GM18907 (cell line): Measurements from ENCODE around the gene LRCH3.

Source experiments
- ATAC-seq: cut with Tn5 transposase; IDR thresholded peaks from one replicate; pipeline ENCODE4 v1.9.1; 2021; ENCODE audit warnings: mild to moderate bottlenecking, moderate library complexity; ENCODE audit not compliant: unreplicated experiment

Gene LRCH3

DNA sequence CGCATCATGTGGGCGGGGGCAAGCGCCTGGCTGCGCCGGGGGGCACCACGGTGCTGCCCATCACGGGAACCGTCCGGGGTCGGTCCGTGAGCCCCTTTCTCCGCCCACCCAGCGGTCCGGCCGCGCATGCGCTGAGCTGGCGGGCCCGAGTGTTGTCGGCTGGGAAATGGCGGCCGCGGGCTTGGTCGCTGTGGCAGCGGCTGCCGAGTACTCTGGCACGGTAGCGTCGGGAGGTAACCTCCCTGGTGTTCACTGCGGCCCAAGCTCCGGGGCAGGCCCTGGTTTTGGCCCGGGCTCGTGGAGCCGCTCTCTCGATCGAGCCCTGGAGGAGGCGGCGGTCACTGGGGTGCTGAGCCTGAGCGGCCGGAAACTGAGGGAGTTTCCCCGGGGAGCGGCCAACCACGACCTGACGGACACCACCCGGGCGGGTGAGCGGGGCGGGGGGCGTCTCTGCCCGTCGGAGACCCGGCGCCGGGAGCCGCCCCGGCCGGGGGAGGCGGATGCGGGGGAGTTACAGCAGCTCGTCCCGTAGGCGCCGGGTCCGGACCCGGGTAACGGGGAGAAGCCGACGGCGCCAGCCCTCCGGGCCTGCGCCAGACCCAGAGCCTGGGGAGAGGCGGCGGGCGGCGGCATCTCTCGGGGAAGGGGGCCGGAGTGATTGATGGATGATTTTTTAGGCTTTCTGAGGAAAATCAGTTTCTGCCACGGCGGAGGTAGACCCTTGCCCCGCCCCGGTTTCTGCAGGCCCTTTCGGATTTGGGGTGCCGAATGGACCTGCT is at the start of gene LRCH3:
LRCH3 (plus strand) TSS at position 142 of the 779 bp plus-strand sequence; CDS start at position 167, 25 bp downstream.
- peak; percentile 86 for ATAC-seq

DNA sequence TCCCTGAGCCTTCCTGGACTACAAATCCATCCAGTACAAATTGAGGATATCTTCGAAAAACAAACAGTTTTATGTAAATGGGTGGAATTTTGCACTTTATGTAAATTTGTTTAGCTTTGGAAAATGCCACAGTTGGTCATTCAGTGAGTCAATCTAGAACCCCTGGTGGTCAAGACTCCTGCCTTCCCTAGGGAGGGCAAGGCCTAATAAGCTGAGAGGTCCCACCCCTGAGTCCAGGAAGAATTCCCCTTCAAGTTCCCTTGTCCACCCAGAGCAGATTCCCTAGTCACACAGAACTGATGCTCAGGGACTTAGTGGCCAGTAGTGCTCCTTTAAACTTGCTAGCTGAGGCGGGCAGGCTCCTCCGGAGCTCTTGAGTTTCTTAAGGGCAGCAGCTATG is 48.3 kb upstream of the LRCH3 start:
- no peak for ATAC-seq

DNA sequence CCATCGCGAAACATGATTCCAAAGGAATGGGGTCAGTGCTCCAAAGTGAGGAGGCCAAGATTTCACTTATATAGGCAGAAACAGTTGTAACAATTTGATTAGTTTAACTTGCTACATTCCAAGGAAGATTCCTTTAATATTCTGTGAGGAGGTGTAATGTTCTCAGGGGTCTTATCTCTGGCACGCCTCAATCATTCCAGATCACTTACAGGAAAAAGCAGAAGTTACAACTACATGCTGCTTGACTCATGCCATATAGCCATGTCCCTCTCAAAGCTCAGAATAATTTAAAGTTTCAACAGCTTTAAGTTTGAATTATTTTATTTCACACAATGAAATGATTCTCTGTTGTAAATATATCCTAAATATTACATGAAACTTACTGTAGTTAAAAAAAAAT is 44.8 kb upstream of the LRCH3 start:
- no peak for ATAC-seq

DNA sequence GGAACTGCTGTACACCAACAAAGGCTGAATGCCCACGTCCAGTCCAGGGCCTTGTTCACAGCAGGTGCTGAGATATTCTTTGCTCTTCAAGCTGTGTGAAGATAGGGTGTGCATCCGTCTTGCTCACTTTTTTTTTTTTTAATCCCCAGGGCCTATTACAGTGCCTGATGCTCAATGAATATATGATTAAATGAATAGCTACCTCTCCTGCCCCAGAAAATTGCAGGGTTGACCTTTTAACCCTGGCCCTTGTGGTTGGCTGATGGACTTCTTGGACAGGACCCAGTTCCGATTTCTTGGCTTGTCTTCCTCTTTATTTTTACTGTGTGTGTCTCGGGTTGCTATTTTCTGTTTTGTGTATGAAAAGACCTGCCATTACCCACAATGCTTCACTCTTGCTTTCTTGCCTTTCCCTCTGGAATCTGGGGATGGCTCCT is 44.2 kb upstream of the LRCH3 start:
- ATAC-seq = no peak

DNA sequence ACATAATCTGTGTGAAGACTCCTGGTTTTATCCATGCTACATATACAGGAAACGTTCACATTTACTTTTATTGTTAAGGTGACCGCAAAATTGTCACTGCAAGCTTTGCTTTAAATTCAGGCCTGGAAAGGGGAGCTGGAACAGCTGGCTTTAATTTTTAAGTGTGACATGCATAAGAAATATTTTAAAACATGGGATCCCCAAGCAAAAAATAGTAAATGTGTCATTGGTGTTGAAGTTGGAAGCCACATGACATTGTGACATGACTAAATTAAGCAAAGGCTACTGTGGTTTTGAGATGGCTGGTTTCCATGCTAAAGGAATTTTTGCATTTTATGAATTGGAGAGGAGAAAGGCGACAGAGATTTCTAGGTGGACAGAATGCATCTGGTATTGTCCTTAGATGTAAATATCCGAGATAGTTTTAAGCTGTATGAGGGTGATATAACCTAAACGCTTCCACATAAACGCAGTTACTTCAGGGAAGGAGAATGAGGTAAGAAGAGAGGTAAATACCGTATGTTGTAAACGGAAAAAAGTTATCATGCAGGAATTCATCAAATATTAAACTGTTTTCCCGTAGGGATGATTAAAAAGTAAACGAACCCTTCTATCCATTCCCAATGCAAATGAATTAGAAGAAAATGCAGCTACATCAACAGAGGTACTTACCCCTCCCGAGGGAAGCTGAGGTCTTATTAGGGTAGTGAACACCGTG is 42.3 kb upstream of the LRCH3 start:
- no peak for ATAC-seq

DNA sequence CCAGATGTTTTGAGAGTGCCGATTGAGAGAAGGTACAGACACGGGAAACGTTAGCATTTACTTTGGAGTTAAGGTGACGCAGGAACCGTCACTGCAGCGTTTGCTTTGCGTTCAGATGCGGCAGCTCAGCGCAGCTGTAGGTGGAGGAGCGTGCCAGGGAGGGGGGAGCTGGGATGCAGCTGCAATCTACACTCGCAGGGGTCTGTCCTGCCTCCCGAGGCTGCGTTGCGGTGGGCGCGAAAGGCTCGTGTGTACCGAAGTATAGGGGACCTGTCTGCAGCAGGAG is 41.8 kb upstream of the LRCH3 start:
- peak; percentile 44 for ATAC-seq

DNA sequence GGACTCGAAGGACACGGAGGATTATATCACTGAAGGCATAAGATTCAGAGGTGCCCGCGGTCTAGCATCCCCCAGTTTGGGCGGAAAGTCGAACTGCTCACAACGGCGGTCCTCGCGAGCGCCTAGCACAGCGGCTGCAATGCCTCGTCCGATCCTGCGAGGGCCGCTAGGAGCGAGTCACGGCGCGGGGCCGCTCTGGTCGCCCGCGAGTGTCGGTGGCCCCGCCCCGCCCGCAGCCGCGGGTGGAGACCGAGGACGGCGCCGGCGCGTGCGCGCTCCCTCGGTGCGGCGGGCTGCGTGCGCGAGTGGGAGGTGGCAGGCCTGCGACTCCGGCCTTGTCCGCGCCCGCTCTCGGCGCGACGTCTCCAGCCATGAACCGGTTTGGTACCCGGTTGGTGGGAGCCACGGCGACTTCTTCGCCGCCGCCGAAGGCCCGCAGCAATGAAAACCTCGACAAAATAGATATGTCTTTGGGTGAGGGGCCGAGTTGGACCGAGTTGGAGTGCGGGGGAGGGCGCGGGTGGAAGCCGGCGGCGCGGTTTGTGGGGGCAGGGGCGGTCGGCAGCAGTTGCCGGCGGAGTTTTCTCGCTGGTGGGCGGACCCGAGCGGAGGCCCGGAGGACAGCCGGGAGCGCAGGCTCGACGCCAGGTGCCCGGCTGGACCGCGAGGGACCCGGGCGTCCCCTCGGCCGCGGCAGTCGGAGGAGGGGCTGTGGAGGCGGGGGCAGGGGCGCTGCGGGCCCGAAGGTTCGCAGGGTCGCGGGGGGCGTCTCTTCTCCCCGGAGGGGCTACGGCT is 41.3 kb upstream of the LRCH3 start, which contains the start of gene FYTTD1:
FYTTD1 (plus strand) TSS at position 283 of the 795 bp plus-strand sequence; CDS start at position 372, 89 bp downstream.
- peak; percentile 77 for ATAC-seq

DNA sequence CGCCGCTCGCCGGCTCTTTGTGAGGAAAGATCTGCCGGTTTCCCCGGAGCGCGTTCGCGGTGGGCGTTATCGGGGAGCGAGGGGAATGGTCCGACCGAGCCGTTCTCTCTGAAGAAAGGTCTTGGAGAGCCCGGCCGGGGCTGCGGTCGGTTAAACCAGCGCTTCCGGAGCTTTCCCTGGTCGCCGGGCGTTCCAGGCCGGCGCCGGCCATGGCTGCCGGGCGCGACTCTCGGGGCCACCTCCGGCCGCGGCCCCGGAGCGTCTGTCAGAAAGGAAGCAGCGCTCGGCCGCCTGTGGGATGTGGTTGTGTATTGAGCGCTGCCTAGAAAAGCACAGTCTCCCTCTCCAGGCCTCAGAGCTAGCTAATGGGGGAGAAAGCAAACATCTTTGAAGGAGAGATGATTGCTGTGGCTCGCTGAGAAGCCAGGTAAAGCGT is 40.6 kb upstream of the LRCH3 start:
- peak; percentile 56 for ATAC-seq

DNA sequence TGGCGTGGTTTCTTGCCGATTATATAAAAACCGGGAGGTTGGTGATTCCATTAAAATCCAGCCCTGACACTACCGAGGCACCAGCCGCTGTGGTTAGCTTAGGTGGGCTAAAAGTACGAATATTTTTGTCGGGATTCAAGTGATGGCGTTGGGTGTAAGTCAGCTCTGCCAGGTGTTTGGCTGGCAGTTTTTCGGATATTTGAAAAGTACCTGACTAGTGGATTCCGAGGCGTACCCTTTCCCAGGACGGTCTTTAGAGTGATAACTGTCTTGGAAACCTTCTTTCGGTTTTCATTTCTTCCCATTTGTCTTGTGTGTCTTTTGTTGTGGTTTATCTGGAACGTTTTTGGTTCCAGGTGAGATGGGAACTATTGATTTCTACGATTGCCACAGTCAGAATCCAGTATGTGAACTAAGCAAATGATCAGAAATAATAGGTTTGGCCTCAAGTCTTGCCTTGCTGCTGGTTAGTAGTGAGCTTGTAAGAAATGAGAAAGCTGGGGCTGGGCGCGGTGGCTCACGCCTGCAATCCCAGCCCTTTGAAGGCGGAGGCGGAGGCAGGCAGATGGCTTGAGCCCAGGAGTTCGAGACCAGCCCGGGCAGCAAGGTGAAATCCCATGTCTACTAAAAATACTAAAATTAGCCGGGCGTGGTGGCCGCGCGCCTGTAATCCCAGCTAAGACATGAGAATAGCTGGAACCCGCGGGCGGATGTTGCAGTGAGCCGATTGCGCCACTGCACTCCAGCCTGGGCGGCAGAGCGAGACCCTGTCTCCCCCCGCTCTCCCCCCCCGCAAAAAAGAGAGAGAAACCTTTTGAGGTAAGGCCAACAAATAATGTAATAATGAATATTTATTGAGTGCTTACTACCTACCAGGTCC is 40.0 kb upstream of the LRCH3 start:
- ATAC-seq = no peak

DNA sequence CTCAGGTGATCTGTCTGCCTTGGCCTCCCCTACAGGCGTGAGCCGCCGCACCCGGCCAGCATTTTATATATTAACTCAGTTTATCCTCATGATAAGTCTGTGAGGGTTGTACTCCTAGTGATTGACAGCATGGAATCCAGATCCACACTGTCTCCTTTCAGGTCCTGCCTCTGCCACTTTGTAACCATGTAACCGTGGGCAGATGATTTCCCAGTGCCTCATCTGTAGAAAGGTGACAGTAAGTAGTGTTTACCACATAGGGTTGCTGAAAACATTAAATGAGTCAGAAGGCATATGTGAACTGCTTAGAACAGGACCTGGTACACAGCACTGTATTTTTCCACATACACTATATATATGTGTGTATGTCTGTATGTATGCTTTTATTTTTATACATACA is 38.9 kb upstream of the LRCH3 start:
- no peak for ATAC-seq

DNA sequence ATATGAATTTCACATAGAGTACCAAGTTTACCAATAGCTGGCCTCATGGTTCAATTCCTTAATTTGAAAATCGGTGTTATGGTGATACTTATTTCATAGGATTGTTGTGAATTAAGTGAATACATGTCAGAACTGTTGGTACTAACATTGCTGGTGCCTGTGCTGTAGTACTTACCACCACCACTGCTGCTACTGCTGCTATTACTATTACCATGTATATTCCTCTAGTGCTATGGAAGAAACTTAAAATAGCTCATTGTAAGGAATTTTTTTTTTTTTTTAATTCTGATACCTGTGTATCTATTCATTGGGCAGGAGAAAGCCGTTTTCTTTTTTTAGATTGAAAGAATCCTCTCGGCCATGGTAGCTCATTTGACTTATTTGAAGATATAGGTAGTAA is 37.8 kb upstream of the LRCH3 start:
- no peak for ATAC-seq

DNA sequence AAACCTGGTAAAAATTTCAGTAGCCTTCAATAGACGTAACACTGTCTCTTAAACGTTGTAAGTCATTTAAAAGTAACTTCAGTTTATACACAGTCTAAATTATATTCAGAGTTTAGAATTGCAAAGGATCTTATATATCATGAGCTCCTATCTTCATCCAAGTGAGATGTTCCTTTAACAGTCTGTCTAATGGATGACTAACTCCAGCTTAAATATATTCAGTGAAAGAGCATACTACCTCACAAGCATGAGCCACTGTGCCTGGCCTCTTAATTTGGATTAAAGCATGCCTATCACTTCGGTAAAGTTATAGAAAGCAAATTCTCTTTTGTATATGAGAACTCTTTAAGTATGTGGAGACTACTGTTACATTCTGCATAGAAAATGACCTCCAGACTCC is 34.4 kb upstream of the LRCH3 start:
- no peak for ATAC-seq

DNA sequence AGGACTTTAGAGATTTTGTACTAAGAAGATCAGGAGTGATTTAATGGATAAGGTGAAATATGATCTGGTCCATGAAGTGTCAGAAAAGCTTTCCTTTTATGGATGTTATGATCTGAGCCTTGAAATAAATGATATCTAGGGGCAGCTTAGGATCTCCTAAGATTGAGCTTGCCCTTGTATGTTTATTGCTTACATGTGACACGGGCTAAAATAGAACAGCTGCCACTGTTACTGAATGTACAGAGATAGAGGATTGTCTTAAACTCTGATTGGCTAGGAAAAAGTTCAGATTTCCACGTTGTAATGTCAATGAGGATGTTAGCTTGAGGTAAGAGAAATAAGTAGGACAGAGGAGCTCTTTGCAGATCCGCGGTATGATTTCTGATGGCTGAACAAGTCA is 32.5 kb upstream of the LRCH3 start:
- no peak for ATAC-seq

DNA sequence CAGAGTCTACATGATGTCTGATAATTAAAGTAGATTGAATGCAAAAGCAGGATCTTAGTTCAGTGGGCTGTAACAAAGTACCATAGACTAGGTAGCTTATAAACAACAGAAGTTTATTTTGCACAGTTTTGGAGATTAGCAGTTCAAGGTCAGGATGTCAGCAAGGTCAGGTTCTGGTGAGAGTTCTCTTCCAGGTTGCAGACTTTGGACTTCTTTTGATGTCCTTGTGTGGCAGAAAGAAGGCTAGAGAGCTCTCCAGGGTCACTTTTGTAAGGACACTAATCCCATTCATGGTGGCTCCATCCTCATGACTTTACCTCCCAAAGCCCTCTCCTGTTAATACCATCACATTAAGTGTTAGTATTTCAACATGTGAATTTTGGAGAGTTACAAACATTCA is 29.3 kb upstream of the LRCH3 start:
- no peak for ATAC-seq

DNA sequence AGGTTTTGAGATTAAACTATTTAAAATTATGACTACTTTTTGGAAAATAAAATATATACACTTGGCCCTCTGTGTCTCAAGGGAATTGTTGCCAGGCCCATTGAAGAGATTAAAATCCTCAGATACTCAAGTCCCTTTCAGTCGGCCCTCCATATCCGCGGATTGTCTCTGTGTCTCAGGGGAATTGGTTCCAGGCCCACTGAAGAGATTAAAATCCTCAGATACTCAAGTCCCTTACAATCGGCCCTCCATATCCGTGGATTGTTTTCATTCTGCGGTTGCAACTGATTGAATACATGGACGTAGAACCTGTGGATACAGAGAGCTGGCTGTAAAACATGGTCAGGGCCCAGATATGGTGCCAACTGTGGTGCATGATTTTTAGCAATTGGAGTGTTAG is 15.7 kb upstream of the LRCH3 start:
- ATAC-seq = no peak

DNA sequence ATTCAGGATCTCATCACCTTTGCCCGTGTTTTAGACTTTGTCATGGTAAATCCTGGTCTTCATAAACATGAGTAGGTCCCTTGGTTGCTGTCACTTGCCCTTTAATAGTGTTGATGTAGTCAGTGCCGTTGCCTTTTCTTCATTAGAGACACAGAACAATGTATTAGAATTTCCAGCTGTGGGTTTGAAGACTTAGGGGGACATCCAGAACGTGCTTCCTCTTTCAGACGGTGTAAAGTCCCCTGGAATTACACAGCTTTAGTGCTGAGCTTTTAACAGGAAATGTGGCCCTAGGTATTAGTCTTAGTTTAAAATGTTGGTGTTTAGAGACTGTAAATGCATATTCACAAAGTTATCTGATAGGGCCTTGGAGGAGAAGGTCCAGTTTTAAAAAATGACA is 8.8 kb upstream of the LRCH3 start:
- ATAC-seq = peak; percentile 56

DNA sequence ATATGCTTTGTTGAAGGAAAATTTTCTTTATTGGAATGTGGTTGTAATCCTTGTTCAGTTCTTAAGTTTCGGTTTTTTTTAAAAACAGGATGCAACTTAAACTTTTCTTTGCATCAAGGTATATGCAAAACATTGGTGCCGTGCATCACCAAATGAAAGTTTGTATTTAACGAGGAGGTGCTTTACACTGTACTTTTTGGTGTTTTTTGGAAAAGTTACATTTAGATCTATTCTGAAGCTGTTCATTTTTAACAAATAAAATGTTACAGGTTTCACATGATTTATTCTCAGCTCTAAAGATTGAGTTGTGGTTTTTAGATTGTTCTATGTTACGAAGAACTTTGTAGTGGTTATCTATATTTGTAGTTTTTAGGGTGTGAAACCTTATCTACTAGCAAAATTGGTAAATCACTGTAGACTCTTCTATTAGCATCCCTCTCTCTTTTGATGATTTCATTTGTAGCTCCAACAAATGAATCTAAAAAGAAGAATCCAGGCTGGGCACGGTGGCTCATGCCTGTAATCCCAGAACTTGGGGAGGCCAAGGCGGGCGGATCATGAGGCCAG is 7.0 kb upstream of the LRCH3 start:
- no peak for ATAC-seq

DNA sequence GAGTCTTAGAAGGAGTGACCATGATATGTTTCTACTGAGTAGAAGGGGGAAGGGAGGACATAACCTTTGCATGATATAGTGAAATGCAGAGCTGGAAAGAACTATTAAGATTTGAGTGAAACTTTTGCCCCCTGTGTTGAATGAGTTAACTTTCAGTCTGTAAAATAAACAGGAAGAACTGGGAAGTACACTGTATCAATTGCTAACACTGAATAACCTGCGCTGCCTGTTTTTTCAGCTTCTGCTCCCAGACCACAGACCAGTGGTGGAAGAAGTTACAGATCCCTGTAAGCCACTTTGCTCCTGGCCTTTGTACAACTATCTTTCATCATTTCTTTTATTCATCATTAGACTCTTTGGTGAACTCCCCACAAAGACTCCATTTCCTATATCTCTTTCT is 3.6 kb upstream of the LRCH3 start:
- ATAC-seq = no peak

DNA sequence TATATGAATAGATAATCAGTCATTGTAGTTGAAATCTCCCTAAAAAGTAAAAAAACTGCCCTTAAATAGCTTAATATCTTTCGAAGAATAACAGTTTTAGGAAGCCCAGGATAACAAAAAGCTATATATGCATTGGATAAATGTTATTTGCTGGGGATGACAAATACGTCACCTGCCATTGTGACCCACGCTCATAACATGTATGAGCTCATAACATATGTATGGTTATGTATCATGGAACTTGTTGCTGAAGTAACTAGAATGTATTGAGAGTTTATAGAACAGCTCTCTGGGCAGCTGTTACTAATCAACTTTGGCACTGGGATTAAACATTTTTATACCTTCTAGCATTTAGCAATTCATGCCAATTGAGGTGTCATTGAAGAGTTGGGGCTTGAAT is 1.7 kb upstream of the LRCH3 start:
- ATAC-seq = no peak

DNA sequence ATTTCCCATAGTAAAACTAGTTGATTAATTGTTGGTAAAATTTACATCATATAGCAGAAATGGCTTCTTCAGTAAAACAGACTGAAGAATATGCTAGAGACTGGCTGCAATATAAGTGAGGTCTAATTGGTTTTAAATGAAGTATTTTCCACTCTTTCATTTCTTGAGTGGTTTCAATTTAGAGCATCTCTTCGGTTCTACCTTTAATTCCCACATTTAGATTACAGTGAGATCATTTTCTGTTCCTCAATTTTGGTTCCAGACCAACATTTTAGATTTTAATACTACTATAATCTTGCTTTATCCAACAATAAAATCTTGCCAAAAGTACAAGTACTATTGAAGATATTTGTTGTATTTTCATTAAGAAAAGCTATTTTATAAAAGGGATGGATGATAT is 1.0 kb upstream of the LRCH3 start:
- no peak for ATAC-seq
